ENCODE results near the gene VNN1.
"Not testable (repeated sequence)": the region's sequence is repeated elsewhere in the genome, so short reads cannot be mapped to it uniquely, and the experiment has no call there.

Gene VNN1

DNA sequence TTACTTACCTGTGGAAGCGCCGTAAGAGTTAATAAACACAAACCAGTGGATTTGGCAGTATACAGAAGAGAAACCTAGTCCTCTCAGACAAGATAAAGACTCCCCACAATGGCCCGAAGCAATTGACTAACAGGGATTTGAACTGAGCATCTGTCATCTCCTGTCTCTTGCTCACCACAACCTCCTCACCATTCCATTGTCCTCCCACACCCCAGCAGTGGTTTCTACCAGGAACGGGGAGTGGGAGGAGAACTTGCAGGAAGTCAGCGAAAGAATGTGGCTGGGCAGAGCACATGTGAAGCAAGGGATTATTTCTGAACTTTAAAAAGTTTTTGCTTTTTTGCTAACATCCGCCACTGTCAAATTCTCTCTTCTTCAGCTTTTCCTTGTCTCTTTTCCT, 30.3 kb downstream of the VNN1 start:
- H3K4me3 ChIP-seq (ENCODE audit: low read depth, low read length): no peak overlapping the region
- DNase-seq (ENCODE audit: low read depth): no peak
- TF ChIP-seq CTCF (IDR thresholded peaks at IDR 0.05; ENCODE audit: insufficient read depth, low read depth, low read length, missing control alignments): no peak

- H3K4me3 ChIP-seq (ENCODE audit: low read depth, low read length); DNase-seq (ENCODE audit: low read depth): not testable (repeated sequence)
Measured at GRCh38 chr6:132679094-132679493, 34.8 kb downstream of the VNN1 start.

DNA sequence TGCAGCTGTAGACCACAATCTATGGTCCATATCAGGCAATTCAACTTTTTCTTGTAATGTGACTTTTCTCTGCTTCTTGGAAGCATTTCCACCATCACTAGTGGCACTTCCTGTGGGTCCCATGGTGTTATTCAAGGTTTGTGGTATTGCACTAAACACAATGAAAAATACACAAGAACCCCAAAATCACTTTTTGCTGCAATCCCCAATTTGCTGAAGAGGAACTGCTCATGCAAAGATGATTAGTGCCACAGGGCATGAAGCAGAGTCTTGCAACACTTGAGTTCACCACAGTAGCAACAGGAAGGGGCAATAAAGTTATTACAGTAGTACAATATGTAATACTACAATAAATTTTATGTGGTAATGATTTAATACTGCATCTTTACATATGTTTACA, 38.1 kb downstream of the VNN1 start:
- DNase-seq (ENCODE audit: low read depth): no peak
- no peak for TF ChIP-seq CTCF (IDR thresholded peaks at IDR 0.05; ENCODE audit: insufficient read depth, low read depth, low read length, missing control alignments)
- H3K4me3 ChIP-seq (ENCODE audit: low read depth, low read length): no peak overlapping the region

DNA sequence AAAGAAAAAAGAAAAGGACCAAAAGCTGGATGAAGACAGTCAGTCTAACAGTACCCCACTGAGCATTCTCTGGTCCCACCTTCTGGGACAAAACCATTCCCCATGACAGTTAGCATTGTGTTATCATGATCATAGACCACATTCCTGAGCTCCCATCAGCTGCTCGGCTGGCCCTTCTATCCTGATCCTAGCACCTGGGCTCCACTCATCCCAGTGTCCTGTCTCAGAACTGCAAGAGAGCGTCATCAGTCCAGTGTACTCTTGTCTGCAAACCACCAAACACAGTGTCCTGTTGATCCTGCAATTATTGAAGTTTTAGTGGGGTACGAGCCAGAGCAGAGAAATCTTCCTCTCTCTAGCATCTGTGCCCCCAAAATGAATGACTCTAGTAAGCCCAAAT, 38.9 kb downstream of the VNN1 start:
- DNase-seq (ENCODE audit: low read depth): no peak
- TF ChIP-seq CTCF (IDR thresholded peaks at IDR 0.05; ENCODE audit: insufficient read depth, low read depth, low read length, missing control alignments): no peak

DNA sequence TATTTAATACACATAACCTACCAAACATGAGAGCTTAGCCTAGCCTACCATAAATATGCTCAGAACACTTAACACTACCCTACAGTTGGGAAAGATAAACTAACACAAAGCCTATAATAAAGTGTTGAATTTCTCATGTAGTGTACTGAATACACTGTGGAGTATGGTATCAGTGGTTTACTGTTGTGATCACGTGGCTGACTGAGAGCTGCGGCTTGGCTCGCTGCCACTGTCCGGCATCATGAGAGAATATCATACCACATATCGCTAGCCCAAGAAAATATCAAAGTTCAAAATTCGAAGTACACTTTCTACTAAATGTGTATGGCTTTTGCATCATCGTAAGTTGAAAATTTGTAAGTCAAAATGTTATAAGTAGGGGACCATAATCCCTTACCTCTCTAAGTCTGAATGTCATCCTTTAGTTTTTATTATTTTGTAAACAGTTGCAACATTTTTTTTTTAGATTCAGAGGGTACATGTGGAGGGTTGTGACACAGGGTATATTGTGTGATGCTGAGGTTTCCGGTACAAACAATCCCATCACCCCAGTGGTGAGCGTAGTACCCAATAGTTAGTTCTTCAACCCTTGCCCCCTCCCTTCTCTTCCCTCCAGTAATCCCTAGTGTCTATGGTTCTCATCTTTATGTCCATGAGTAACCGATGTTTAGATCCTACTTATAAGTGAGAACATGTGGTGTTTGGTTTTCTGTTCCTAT, 40.3 kb downstream of the VNN1 start:
- TF ChIP-seq CTCF (IDR thresholded peaks at IDR 0.05; ENCODE audit: insufficient read depth, low read depth, low read length, missing control alignments): no peak
- no peak overlapping the region for H3K4me3 ChIP-seq (ENCODE audit: low read depth, low read length)
- DNase-seq (ENCODE audit: low read depth): no peak

More for the DNA sequence above, 38.9 kb downstream of the VNN1 start:
- no peak overlapping the region for H3K4me3 ChIP-seq (ENCODE audit: low read depth, low read length)

- no peak overlapping the region for H3K4me3 ChIP-seq (ENCODE audit: low read depth, low read length)
- TF ChIP-seq CTCF (IDR thresholded peaks at IDR 0.05; ENCODE audit: insufficient read depth, low read depth, low read length, missing control alignments): no peak
- no peak for DNase-seq (ENCODE audit: low read depth)
Measured at GRCh38 chr6:132671295-132671694, 42.6 kb downstream of the VNN1 start.

- peak; percentile 38 for DNase-seq (ENCODE audit: low read depth)
- no peak overlapping the region for H3K4me3 ChIP-seq (ENCODE audit: low read depth, low read length)
- TF ChIP-seq CTCF (IDR thresholded peaks at IDR 0.05; ENCODE audit: insufficient read depth, low read depth, low read length, missing control alignments): peak; percentile 32
Measured at GRCh38 chr6:132669690-132670291, 44.1 kb downstream of the VNN1 start.
